ENCODE measurements around the gene IQCH.

- TF ChIP-seq CTCF (IDR thresholded peaks at IDR 0.05) (no peak), POLR2AphosphoS5 (IDR thresholded peaks at IDR 0.05) (no peak), POLR2A (IDR thresholded peaks at IDR 0.05) (no peak)
These were observed 273.9 kb downstream of the IQCH start for GRCh38 chr15:67528513-67528912.
